Measurements from ENCODE around the gene SMAP1. TPM values are rescaled to one million over a fixed set of nuclear protein-coding genes. Genes with fewer than 3 reads are reported as not detected.
A peak's percentile ranks its signal among the peaks of the same experiment; 100 is the strongest.

The SMAP1 gene
- total RNA-seq, 3 donors from 2014 or later: 34.3 to 48.8 (median 47.3) TPM

- DNase-seq: no peak
- H3K4me3 ChIP-seq: no peak overlapping the region
- no peaks in the 10 kb centered on the region for H3K4me1 ChIP-seq (ENCODE audit: low read depth)
- H3K9me3 ChIP-seq: no peaks in the 10 kb centered on the region
- intact Hi-C loops (cut with DNase I, micrococcal nuclease): no loop called here
- no peak for TF ChIP-seq CTCF (IDR thresholded peaks at IDR 0.05)
- no peaks in the 10 kb centered on the region for H3K36me3 ChIP-seq (ENCODE audit: low read depth)
- no peak for ATAC-seq
These were observed 26.7 kb downstream of the SMAP1 start for GRCh38 chr6:70694371-70694770.

DNA sequence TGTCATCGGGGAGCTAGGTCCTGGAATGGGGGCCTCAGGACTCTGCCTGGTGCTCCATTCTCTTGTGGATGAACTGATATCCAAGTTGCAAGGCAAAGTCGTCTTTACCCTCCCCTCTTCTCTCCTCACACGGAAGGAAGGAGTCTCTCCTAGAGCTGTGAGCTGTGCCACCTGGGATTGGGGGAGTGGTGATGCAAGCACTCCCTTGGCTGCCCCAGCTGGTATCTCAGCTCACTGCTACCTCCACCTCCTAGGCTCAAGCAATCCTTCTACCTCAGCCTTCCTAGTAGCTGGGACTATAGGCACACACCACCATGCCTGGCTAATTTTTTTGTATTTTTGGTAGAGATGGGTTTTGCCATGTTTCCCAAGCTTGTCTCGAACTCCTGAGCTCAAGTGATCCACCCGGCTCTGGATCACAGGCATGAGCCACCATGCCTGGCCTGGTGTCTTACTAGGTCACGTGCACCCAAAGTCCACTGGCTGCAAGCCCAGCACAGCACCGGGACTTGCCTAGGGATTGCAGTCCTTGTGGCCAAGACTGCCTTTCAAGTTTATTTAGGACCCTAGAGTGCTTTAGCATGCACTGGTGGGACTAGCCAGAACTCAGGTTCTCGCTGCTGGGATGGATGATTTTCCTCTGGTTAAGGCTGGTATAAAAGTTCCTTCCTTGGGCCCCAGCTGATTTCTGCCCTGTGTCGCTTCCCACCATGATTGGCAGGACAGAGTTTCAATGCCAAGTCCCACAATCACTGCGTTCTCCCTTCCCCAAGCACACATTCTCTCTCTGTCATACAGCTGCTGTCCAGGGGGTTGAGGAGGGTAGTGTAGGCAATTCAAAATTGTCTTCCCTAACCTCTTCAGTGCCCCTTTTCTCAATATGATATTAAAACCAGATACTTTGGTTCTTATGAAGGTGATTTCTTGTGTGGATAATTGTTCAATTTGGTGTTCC, 33.5 kb downstream of the SMAP1 start:
- Histone ChIP-seq H3K9me3 (no peaks in the 10 kb centered on the region), H3K4me1 (ENCODE audit: low read depth) (no peaks in the 10 kb centered on the region), H3K4me3 (no peak overlapping the region), H3K36me3 (ENCODE audit: low read depth) (no peaks in the 10 kb centered on the region)
- no peak for ATAC-seq
- TF ChIP-seq CTCF (IDR thresholded peaks at IDR 0.05): no peak
- intact Hi-C loops (cut with DNase I, micrococcal nuclease): loop anchor here in 1 of 2 donors (10.0 kb wide), 1 partner anchor 254 kb away; the partner anchor contains the start of gene B3GAT2
- no peak for DNase-seq

DNA sequence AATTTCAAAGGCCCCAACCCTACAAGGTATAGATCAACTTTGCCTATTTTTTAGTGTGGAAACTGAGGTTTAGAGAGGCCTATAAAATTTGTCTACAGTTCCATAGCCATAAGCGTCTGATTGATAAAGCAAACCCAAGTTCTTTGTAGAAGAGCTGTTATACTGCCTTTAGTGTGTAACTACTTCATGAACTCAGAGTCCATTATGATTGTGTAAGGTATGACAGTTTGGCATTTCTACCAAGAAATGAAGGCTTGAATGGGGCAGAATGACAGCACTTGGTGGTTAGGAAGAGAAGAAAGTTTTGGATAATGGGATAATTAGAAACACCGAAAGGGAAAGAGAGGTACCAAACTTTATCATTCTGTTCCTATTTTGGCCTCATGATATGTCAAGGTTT, 38.1 kb downstream of the SMAP1 start:
- H3K4me1 ChIP-seq (ENCODE audit: low read depth): peaks cover 14% of the 10 kb centered on the region
- intact Hi-C loops (cut with DNase I, micrococcal nuclease): loop anchor here (5.0 to 10.0 kb wide), 3 partner anchors 177 to 249 kb away; partner anchors contain the start of gene B3GAT2 (in 1 of the 2)
- no peaks in the 10 kb centered on the region for H3K9me3 ChIP-seq
- DNase-seq (no peak), ATAC-seq (peak; percentile 31)
- H3K36me3 ChIP-seq (ENCODE audit: low read depth): no peaks in the 10 kb centered on the region
- TF ChIP-seq CTCF (IDR thresholded peaks at IDR 0.05): no peak
- H3K4me3 ChIP-seq: no peak overlapping the region

DNA sequence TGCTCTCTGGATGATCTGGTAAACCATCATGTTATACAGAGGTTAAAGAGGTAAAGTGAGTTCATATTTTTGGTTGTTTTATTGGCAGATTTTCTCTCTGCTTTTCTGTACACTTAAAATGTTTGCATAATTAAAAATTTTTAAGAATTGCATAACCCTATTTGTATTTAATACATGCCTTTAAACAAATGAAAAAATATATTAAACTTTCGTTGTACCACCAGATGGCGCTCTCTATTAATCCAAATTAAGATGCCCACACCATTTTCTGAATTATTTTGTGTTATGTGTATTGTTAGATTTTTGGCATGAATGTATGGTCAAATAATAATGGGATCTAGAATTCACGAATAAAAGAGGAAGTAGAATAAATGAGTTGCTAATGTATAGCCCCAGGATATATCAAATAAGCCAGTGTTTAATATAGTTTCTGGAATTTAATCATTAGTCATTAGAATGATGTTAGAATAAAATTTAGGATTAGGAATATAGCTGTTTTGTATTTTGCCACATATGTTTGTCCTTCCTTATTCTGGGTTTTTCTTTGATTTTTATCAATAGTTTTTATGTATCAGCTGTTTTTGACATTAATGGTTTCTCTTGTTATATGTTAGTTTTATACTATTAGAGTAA, 38.9 kb downstream of the SMAP1 start:
- peak in 1 of 3 donors; percentile 48 for DNase-seq
- intact Hi-C loops (cut with DNase I, micrococcal nuclease): loop anchor here (5.0 to 10.0 kb wide), 3 partner anchors 176 to 248 kb away; partner anchors contain the start of gene B3GAT2 (in 1 of the 2)
- Histone ChIP-seq H3K36me3 (ENCODE audit: low read depth) (no peaks in the 10 kb centered on the region), H3K9me3 (no peaks in the 10 kb centered on the region), H3K4me1 (ENCODE audit: low read depth) (peaks cover 14% of the 10 kb centered on the region), H3K4me3 (no peak overlapping the region)
- no peak for TF ChIP-seq CTCF (IDR thresholded peaks at IDR 0.05)
- ATAC-seq: no peak

GRCh38 chr6:70707893-70708292, 40.2 kb downstream of the SMAP1 start:
- intact Hi-C loops (cut with DNase I, micrococcal nuclease): loop anchor here (5.0 to 10.0 kb wide), 3 partner anchors 174 to 247 kb away; partner anchors contain the start of gene B3GAT2 (in 1 of the 2)

More at GRCh38 chr6:70707893-70708292, 40.2 kb downstream of the SMAP1 start:
- no peaks in the 10 kb centered on the region for H3K36me3 ChIP-seq (ENCODE audit: low read depth)
- peaks cover 14% of the 10 kb centered on the region for H3K4me1 ChIP-seq (ENCODE audit: low read depth)
- no peak overlapping the region for H3K4me3 ChIP-seq
- no peak for DNase-seq
- no peak for TF ChIP-seq CTCF (IDR thresholded peaks at IDR 0.05)
- no peaks in the 10 kb centered on the region for H3K9me3 ChIP-seq
- peak; percentile 71 for ATAC-seq

Measured in mucosa of descending colon (tissue), 3 donors.